Measurements from ENCODE around the gene SIL1.
"Not testable (repeated sequence)": the region's sequence is repeated elsewhere in the genome, so short reads cannot be mapped to it uniquely, and the experiment has no call there.

SIL1 gene

DNA sequence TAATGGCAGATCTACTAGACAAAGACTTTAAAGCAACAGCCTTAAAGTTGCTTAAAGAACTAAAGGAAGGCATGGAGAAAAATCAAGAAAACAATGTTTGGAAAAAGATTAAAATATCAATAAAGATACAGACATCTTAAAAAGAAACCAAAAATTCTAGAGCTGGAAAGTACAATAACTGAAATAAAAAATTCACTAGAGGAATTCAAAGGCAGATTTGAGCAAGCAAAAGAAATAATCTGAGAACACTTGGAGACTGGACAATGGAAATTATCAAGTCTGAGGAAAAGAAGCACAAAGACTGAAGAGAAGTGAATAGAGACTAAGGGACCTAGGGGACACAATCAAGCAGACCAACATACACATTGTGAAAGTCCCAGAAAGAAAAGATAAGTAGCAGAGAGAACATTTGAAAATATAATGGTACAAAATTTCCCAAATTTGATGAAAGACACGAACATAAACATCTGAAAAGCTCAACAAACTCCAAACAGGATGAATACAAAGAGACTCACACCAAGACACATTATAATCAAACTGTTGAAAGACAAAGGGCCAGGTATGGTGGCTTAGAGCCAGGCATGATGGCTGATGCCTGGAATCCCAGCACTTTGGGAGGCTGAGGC is 26.3 kb downstream of the SIL1 start:
- DNase-seq: no peak

DNA sequence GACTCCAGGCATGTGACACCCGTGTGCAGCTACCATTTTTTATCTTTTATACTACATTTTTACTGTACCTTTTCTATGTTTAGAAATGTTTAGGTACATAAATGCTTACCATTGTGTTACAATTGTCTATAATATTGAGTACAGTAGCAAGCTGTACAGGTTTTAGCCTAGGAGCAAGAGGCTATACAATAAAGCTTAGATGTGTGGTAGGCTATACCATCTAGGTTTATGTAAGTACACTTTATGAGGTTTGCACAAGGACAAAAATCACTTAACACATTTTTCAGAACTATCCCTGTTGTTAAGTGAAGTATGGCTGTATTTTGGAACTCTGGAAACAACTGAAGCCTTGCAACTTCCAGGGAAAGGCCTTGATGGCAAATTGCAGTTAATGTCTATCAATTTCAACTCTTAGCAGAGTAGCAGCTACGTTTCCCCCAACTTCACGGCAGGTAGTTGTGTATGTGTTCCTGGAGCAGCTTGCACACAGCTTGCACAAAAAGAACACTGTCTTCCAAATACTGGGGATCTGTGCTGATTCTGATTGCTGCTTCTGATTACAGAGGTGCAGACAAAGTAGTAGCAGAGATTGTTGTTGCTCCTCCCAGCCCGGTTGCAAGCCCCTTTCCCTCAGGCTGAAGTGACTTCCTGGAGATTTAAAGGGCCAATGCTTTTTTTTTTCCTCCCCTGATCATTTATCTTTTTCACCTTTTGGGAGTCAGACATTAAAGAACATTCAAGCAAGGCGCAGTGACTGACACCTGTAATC is 30.0 kb downstream of the SIL1 start:
- DNase-seq: no peak

DNA sequence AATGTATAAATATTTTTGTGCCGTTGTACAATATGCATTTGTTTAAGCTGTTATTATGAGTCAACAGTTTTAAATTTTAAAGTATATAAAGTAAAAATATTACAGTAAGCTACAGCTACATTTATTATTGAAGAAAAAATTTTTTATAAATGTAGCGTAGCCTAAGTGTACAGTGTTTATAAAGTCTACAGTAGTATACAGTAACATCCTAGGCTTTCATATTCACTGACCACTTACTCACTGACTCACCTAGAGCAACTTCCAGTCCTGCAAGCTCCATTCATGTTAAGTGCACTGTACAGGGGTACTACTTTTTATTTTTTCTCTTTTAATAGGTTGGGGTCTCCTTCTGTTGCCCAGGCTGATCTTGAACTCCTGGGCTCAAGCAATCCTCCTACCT is 30.6 kb downstream of the SIL1 start:
- no peak for DNase-seq

DNA sequence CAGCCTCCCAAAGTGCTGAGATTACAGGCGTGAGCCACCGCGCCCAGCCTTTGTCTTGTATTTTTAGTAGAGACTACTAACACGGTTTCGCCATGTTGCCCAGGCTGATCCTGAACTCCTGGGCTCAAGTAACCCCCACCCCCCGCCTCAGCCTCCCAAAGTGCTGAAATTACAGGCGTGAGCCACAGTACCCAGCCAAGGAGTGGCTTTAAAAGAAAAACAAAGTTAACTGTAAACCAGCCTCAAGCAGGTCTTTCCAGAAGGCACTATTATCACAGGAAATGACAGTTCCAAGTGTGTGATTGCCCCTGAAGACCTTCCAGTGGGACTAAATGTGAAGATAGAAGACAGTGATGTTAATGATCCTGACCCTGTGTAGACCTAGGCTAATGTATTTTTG is 31.1 kb downstream of the SIL1 start:
- no peak for DNase-seq

DNA sequence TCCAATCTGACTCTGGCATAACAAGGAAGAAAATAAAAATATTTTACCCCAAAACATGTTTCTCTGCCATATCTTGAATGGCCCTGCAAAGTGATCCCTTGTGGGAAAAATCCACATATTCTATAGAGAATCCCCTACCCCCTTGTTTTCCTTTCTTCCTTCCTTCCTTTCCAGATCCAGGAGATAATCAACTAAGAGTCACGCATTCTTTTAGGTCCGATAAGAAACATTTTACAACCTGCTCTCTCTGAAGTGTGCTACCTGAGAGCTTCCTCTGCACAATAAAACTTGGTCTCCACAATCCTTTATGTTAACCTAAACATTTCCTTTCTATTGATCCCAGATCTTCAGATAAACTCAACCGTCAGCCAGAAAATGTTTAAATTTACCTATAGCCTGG is 33.3 kb downstream of the SIL1 start:
- DNase-seq: not testable (repeated sequence)

DNA sequence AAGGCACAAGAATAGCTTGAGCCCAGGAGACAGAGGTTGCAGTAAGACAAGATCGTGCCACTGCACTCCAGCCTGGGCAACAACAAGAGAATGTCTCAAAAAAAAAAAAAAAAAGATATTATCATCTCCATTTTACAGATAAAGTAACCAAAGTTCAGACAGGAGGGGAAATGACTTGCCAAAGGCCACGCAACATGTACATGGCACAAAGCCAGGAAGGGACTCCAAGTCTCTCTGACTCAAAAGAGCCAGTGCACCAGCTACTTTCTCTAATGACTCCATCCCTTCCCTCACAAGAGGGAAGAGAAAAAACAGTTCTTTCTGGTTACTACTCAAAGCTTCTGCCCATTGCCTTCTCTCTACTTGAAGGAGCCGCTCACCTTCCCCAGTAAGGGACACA is 34.1 kb downstream of the SIL1 start:
- no peak for DNase-seq

DNA sequence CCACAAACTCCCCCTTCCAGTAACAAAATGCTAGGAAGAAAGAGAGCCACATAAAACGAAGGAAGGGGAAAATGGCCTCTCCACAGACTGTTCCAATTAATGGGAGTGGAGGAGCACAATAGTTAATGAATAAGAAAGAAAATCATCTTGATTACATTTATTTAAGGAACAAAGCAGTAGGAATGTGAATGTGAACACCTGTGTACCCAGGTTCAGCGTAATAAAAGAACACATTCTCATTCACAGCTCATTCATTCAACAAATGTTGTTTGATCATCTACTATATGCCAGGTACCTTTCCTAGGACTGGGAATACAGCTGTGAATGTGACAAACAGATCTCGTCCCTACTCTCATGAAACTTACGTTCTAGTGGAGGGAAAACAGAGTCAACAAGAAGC is 35.7 kb downstream of the SIL1 start:
- DNase-seq: no peak

DNA sequence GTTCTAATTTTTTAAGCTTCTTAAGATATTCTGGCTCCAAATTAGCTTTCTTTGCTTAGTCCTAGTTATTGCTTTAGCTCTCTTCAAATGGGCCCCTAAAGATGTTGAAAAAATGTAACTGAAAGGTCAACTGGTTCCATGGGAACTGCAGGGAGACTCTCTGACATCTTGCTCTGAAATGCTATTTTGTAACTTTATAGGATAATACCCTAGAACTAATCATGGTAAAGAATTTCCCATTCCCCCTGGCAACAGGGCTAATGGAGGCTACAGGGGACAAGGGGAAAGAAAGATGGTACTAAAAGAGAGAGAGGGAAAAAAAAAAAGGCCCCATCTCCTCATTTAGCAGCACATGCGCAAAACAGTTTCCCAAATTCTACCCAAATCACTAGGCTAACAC is 39.4 kb downstream of the SIL1 start:
- no peak for DNase-seq

DNA sequence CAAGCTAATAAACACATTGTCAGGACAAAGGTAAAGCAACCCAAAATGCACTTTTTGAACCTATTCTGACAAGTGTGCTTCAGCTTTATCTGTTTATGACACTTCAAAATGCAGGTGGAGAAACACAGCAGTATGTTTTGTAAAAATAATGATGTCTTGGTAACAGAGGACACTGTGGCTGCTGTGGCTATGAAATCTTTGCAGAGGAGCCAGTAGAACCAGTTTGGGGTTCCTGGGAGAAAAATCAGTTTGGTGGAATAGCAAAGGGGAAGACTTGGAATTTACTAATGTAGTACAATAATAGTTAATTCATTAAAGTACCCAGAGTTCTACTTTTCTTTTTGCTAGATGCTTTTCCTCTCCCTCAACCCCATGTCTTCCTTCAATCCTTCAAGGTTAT is 40.6 kb downstream of the SIL1 start:
- no peak for DNase-seq

DNA sequence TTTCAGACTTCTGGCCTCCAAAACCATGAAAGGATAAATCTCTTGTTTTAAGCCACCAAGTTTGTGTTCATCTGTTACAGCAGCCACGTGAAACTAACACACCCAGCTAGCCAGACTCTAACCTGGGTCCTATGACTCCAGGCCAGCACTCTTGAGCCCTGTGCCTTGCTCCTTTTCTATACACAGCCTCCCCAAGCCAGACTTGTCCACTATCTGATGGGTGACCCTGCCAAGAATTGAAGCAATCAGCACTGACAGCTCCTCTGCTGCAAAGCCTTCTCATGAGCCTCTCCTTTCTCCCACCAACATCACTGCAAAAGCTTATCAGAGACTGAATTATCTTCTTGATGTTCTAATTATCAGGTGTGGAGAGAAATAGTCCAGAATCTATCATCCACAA is 41.4 kb downstream of the SIL1 start:
- no peak for DNase-seq

DNA sequence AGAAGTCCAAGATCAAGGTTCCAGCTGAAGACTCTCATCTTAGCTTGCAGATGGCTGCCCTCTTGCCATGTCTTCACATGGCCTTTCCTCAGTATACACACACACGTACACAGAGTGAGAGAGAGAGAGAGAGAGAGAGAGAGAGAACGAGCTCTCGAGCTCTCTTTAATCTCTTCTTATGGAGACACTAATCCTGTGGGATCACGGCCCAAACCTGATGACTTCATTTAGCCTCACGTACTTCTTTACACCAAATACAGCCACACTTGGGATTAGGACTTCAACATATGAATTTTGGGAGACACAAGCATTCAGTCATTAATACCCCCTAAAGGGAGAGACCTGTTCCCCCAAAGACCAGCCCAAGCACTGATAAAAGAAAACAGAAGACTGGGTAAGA is 42.8 kb downstream of the SIL1 start:
- DNase-seq: no peak

DNA sequence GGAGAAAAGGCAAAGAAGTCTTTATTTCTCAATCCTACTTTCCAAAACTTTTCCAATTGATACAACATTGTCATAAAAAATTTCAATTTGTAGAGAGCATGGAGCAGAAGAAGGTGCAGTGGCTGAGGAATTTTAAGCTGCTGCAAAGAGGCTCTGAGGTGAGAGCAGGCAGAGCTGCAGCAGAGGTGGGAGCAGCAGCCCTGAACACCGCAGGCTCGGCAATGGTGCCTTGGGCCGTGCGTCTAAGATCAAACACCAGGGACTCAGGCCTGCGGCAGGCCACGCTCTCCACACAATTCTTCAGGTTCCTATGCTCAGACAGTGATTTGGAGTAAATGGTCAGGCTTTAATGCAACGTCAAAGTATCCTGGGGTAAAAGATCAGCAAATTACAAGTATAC is 46.3 kb downstream of the SIL1 start:
- no peak for DNase-seq

DNA sequence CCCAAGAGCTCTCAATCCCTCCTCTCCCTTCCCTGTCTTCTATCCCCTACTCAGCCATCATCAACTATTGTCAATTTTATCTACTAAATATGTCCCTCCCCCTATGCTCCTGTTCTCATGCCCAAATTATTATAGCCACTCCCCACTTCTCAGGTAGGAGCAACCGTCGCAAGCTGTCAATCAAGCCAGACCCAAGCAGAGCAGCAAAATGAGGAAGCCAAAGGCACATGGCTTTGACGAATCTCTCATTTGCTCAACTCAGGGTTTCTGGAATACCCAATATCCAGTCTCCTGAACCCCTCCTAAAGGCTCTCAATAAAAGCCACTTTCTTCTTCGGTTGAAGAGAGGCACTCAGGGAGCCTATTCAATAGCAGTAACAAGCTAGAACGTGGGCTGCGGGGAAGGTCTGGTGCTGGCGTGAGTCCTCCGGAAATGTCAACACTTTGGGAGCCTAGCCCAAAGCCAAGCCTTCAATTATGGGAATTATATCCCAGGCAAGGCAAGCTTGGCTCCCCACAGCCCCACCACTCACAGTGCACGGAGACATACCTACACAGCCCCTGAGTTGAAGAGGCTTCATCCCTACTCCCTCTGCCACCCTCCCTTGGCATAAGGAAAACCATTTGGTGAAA is 47.7 kb downstream of the SIL1 start:
- DNase-seq: no peak

DNA sequence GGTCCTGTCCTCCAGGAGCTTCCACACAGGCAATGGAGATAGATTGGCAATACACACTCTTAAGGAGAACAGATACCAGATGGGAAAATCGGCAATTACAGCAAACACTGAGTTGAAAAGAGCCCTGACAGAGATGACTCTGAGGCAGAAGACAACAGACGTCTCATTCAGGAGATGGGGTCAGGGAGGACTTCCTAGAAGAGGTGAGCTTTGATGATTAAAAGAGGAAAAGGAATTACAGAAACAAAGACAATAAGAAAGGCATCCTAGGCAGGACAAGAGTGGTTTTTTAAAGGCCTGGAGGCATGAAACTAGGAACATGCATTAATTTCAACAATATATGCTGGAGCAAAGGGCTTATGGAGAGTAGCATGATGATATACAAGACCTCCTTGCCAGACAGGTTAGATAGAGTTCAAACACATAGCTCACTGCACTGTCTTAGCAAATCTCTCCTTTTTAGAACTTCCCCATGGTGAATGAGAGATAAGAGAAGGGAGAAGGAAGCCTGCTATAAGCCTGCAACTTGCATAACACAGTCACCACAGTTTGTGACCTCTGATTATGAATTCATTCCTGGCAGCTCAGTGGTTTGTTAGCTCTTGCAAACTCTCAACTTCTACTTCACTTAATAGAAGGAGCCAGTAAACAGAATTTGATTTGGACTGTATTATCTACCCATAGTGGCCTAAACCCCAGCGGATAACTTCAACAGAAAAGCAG is 48.5 kb downstream of the SIL1 start:
- DNase-seq: no peak

DNA sequence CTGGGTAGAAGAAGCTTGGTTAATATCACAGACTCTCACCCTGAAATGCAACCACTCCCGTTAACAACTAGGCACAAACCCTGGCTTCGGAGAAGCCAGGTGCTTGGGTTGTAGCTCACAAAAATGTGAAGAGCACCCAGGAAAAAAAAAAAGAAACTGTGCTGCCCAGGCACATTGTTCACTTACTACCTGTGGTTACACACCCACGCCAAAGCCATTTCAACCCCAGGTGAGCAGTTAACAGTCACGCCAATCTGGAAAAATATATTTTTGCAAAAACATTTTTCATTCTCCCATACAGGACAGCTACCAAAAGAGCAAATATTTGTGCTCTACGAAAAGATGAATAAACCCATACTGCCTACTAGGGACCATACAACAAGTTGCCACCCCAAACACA is 49.2 kb downstream of the SIL1 start:
- DNase-seq: no peak

DNA sequence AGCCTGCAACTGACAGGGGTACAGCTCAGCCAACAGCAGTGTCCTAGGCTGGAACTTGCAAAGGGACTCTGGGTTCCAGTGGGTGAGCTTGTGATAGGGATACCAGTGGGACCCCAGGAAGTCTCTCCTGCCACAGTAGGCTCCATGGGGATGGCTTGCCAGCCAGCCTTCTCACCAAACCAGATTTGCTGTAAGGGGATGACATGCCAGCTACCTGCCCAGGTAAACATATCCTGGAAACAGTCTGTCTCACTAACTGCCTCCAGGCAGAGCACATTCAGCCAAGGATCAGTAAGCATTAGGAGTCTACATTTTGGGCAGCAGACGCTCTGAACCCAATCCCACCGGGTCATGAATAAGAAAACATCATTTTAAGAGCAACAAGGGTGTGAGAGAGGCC is 49.9 kb downstream of the SIL1 start:
- DNase-seq: no peak

DNA sequence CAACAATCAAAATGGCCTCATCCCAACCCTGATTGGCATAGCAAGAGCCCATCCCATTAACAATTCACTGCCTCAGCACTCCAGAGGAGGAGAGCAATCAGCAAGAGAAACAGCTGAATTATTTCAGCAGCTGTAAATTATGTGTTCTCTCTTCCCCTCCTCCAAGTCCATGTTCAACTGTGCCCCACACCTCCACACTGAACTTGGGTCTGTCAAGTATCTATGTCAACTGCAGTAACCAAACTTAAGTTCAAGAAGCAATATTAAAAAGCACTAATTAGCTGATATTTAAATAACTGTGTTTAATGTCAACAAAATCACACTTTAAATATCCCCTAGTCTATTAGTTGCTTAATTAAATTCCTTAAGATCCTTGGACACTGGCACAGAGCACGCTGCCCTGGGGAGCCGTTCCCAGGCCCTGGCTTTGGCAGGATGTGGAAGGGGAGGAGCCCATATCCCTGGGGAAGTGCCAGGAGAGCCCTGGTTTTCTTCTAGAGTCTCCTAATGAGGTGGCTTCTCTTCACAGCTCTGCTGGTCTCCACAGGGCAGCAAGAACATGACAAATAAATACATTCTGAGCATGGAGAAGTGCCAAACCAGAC is 50.6 kb downstream of the SIL1 start:
- DNase-seq: no peak

DNA sequence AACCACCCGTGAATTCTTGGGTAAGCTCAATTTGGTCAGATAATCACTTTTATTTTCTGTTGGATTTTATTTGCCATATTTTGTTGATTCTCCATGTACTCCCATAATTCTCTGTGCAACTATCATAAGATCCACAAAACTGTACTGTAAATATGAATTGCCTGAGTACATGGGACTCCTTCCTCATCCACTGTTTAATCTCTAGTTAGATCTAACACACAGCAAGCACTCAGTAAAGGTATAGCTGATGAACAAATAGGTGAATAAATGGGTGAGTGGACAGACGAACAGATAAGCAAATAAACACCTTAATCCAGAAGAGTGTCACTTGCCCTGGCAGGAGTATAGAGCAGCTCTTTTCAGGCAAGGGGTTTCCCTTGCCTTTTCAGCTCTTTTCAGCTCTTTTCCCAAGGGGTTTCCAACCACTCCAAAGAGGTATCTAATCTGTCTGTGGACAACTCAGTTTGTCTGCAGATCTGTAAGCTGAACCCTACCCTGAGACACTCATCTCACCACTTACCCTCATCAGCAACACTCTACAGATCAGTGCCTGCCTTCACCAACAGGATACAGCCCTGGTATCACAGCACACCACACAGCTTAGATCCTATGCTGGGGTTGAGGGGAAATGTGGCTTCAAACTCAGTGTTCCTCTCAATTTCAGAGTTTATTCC is 51.2 kb downstream of the SIL1 start:
- no peak for DNase-seq

DNA sequence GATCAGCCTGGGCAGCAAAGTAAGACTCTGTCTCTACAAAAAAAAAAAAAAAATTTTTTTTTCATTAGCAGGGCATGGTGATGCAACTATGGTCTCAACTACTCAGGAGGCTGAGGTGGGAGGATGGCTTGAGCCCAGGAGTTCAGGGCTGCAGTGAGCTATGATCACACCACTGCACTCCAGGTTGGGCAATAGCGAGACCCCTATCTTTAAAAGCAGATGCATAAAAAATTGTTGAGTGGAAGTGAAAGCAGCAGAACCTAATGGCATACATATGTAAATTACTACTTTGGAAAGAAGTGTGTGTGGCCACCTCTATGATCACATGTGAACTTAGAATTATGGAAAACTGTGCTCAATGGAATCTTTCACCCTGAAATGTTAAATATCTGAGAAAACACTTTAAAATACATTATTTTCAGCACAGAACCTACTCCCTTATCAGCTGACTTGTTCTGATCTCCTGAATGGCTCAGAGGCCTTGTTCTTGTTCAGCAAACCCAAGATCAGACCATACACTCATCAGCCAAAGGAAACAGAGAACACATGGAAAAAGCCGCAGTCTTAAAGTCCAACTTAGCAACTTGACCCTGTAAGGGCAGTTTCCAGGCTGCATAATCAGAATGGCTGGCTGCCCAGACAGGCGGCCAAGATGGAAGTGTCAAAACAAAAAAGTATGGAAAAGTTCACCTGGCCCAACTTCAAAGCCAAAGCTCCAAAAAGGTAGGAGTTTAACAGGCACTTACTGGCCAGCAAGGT is 56.5 kb downstream of the SIL1 start:
- DNase-seq: no peak

DNA sequence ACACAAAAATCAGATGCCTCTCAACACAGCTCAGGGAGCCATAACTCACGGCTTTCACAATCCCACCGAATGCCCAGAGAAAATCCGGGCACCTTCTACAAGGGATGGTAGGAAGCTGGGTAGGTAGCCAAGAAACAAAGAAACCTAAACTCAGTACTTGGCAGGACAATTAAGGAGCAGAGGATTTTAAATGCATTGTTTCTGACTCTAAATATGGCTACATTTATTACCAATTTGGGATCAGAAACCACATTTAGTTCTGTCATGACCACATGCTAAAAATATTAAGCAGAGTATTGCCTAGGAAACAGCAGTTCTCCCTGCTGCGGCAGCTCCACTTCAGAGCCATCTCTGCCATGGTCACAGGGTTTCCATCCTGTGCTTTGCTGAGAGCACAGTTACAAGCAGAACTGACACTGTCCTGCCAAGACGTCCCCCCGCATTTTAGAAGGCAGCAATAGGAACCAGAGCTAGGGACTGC is 57.5 kb downstream of the SIL1 start:
- DNase-seq: no peak

DNA sequence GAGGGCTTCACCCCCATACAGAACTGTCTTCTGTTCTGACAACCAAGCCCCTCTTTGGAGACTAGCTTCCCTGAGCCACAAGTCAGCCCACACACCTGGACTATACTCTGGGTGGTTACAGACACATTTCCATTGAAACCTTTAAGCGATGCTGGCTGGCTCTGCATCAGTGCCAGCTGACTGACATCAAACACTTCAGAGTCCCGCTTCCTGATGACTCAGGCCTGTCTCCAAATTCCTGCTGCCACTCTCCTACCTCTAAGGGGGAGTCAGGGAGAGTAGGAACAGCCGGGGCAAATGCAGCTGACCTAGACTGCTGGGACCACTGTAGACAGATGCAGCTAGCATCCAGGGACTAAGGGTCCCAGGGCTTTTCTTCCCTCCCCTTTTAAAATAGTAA is 59.4 kb downstream of the SIL1 start:
- no peak for DNase-seq

DNA sequence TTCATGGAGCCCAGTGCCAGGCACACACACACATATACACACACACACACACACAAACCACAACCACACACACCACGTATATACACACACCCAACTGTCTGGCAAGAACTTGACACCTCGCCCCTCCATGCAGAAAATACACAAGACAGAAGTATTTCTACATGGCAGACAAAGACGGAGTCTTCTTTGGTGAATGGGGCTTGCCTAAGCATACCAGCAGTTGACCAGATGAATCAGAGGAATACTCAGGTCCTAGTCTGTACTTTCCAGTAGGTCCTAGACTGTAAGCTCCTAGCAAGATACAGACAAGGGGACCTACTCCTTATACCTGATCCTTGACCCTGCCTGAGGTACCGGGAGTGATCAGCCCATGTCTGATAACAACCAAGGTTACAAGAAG is 60.1 kb downstream of the SIL1 start:
- DNase-seq: no peak

Data from KG1 (cell line).